Measurements from ENCODE around the gene AVEN. TPM values are rescaled to one million over a fixed set of nuclear protein-coding genes. Genes with fewer than 3 reads are reported as not detected.

Gene AVEN
- total and polyA plus RNA-seq, 2 donors (not counting 3 experiments of a cell fraction or from before 2014, with no cell fraction given), result 7.7 to 23.3 TPM

DNA sequence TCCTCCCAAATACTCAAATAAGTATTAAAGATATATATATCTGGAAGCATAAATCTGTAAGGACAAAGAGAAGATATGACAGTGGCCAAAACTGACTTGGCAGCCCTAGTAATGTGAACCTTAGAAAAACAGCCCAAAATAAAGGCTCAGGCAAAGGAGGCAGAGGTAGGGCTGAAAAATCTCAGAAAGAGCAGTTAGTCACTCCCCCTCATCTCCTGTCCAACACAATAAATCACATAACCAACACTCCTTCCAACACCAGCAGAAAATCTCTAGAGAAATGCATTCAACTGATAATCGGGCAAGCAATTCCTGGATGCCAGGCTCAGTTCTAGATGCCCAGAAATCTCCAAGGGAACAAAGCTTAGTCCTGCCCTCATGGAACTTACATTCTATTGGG lies 92.9 kb downstream of the AVEN start:
- dilution Hi-C loops (cut with MboI; ENCODE audit: extremely low pct_ligation_motif_present, low sequenced_read_pairs), result no loop called here
- H3K27ac ChIP-seq (ENCODE audit: insufficient read depth, low read depth, low read length), result no peak overlapping the region
- H4K20me1 ChIP-seq (replicated peaks; ENCODE audit: control insufficient read depth, extremely low read depth, insufficient read depth, low read length), result no peaks in the 10 kb centered on the region
- no peak for TF ChIP-seq POLR2AphosphoS5 (IDR thresholded peaks at IDR 0.05; ENCODE audit: insufficient read depth, low read depth, low read length)
- TF ChIP-seq MYC (IDR thresholded peaks at IDR 0.05; ENCODE audit: low read depth, low read length), result no peak
- TF ChIP-seq EZH2 (IDR thresholded peaks at IDR 0.05; ENCODE audit: borderline replicate concordance, low read depth, low read length, severe bottlenecking), result no peak
- no peak for TF ChIP-seq GATA2 (IDR thresholded peaks at IDR 0.05; ENCODE audit: insufficient read depth, insufficient read length, low read depth, low read length)
- TF ChIP-seq JUN (IDR thresholded peaks at IDR 0.05; ENCODE audit: borderline replicate concordance, insufficient read depth, insufficient read length, low read depth), result no peak
- TF ChIP-seq CTCF (IDR thresholded peaks at IDR 0.05; ENCODE audit: extremely low read depth in 1 of 2, insufficient read depth in 1 of 2, low read depth in 1 of 2, low read length in 2 of 2), result no peak
- no peak for TF ChIP-seq FOS (IDR thresholded peaks at IDR 0.05; ENCODE audit: borderline replicate concordance, insufficient read depth, low read length)
- TF ChIP-seq POLR2A (IDR thresholded peaks at IDR 0.05; ENCODE audit: low read depth, low read length), result no peak
- TF ChIP-seq, protein P1, sequence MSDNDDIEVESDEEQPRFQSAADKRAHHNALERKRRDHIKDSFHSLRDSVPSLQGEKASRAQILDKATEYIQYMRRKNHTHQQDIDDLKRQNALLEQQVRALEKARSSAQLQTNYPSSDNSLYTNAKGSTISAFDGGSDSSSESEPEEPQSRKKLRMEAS (IDR thresholded peaks at IDR 0.05; ENCODE audit: insufficient read depth, insufficient read length), result no peak
- H2AFZ ChIP-seq (ENCODE audit: low read depth, low read length), result no peak overlapping the region
- DNase-seq (ENCODE audit: low read depth, low spot score), result no peak
- H3K27me3 ChIP-seq (ENCODE audit: control insufficient read depth in 2 of 2, insufficient read depth in 2 of 2, low read length in 2 of 2), result no peaks in the 10 kb centered on the region
- CTCF ChIA-PET, result interaction anchor here (1.4 kb wide), 1 partner anchor 18 kb away, joined by 3 read pairs; no protein-coding TSS in a partner anchor
- intact Hi-C loops (cut with micrococcal nuclease), result no loop called here
- H3K79me2 ChIP-seq (ENCODE audit: control insufficient read depth, insufficient read depth, low read length), result no peaks in the 10 kb centered on the region
- no peak overlapping the region for H3K9ac ChIP-seq (replicated peaks; ENCODE audit: extremely low read depth, insufficient read depth, low read length)
- POLR2A ChIA-PET, result no interaction called here
- H3K36me3 ChIP-seq (ENCODE audit: control insufficient read depth in 2 of 2, extremely low read depth in 1 of 2, insufficient read depth in 2 of 2, low read length in 2 of 2), result no peaks in the 10 kb centered on the region
- H3K4me1 ChIP-seq (ENCODE audit: control insufficient read depth, extremely low read depth, insufficient read depth, low read length), result no peaks in the 10 kb centered on the region
- FAIRE-seq, result no peak
- no peak overlapping the region for H3K4me2 ChIP-seq (ENCODE audit: insufficient read depth, low read length)
- H3K4me3 ChIP-seq (replicated peaks in 1 of 3; ENCODE audit: insufficient read depth in 1 of 3, low read depth in 1 of 3, low read length in 3 of 3), result no peak overlapping the region
- H3K9me1 ChIP-seq (replicated peaks; ENCODE audit: control insufficient read depth, extremely low read depth, insufficient read depth, low read length), result no peaks in the 10 kb centered on the region
- no TSS peak for BruUV-seq (replicated peaks)
- no peaks in the 10 kb centered on the region for H3K9me3 ChIP-seq (replicated peaks; ENCODE audit: control insufficient read depth, insufficient read depth, low read length)

Measured in endothelial cell of umbilical vein (primary cell).